ENCODE data around the gene MAP3K5. TPM values are rescaled to one million over a fixed set of nuclear protein-coding genes. Genes with fewer than 3 reads are reported as not detected.

Gene MAP3K5
- total and polyA plus RNA-seq, 9 of the 15 experiments (the other 6 are each of a cell fraction or from before 2014, with no cell fraction given): 2.2 to 13.0 (median 9.9) TPM

DNA sequence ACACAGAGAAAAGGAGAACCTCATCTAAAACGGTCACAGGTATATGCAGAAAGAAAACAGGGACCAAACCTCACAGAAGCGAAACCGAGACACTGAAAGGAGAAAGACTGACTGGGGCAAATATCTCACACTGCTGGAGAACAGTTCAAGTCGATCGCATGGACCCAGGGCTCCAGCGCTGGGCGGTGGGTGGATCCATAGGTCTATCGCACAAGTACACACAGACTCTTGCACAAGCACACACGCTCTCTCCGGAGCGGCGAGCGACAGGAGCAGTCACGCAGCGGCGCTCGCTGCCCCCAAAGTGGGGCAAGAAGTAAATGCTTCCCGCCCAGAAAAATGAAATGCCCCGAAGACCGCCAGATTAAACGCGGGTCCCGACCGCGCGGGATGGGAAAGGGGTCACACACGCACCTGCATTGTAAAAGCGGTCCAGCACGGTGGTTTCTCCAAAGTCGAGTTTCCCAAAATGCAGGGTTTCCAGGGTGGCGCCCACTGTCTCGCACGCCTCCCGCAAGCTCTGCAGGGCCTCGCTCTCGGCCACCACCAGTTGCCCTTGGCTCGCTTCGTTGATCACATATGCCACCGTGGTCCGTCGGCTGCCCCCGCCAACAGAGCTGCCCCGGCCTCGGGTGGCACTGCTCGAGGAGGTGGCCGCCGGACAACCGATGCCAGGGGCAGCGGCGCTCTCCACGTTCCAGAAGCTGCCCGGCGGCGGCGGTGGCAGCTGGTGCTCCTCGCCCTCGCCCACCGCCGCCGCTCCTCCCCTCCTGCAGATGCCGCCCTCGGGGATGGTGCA is 782 bp downstream of the MAP3K5 start (continued):
- TF ChIP-seq, protein P1, sequence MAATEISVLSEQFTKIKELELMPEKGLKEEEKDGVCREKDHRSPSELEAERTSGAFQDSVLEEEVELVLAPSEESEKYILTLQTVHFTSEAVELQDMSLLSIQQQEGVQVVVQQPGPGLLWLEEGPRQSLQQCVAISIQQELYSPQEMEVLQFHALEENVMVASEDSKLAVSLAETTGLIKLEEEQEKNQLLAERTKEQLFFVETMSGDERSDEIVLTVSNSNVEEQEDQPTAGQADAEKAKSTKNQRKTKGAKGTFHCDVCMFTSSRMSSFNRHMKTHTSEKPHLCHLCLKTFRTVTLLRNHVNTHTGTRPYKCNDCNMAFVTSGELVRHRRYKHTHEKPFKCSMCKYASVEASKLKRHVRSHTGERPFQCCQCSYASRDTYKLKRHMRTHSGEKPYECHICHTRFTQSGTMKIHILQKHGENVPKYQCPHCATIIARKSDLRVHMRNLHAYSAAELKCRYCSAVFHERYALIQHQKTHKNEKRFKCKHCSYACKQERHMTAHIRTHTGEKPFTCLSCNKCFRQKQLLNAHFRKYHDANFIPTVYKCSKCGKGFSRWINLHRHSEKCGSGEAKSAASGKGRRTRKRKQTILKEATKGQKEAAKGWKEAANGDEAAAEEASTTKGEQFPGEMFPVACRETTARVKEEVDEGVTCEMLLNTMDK (IDR thresholded peaks at IDR 0.05; ENCODE audit: borderline replicate concordance, insufficient read depth, low read depth, low read length, poor library complexity, severe bottlenecking): no peak
- TF ChIP-seq ZNF699 (CRISPR knock-in tag; IDR thresholded peaks at IDR 0.05; ENCODE audit: insufficient replicate concordance): no peak
- TF ChIP-seq KLF13 (tag; IDR thresholded peaks at IDR 0.05; ENCODE audit: borderline replicate concordance, low read depth): no peak
- no peak for TF ChIP-seq ZNF444 (CRISPR knock-in tag; IDR thresholded peaks at IDR 0.05)
- TF ChIP-seq LEF1 (IDR thresholded peaks at IDR 0.05): no peak
- TF ChIP-seq KDM2B (CRISPR knock-in tag; IDR thresholded peaks at IDR 0.05): no peak
- TF ChIP-seq MCM7 (IDR thresholded peaks at IDR 0.05): no peak
- TF ChIP-seq CHD2 (IDR thresholded peaks at IDR 0.05; ENCODE audit: low read depth, low read length): no peak
- TF ChIP-seq MBD2 (IDR thresholded peaks at IDR 0.05; ENCODE audit: borderline replicate concordance, low read depth): no peak
- TF ChIP-seq NCOA2 (IDR thresholded peaks at IDR 0.05; ENCODE audit: partially characterized antibody in 2 of 2): no peak
- TF ChIP-seq MECOM (CRISPR knock-in tag; IDR thresholded peaks at IDR 0.05): no peak
- TF ChIP-seq, protein P2, sequence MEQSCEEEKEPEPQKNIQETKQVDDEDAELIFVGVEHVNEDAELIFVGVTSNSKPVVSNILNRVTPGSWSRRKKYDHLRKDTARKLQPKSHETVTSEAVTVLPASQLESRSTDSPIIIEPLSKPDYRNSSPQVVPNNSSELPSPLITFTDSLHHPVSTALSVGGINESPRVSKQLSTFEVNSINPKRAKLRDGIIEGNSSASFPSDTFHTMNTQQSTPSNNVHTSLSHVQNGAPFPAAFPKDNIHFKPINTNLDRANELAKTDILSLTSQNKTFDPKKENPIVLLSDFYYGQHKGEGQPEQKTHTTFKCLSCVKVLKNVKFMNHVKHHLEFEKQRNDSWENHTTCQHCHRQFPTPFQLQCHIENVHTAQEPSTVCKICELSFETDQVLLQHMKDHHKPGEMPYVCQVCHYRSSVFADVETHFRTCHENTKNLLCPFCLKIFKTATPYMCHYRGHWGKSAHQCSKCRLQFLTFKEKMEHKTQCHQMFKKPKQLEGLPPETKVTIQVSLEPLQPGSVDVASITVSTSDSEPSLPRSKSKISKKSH (CRISPR knock-in tag; IDR thresholded peaks at IDR 0.05): no peak
- no peak for TF ChIP-seq PPARD (CRISPR knock-in tag; IDR thresholded peaks at IDR 0.05)
- no peak for TF ChIP-seq FOXJ2 (tag; IDR thresholded peaks at IDR 0.05)
- no peak for TF ChIP-seq TCFL5 (CRISPR knock-in tag; conservative IDR thresholded peaks at IDR 0.05)
- TF ChIP-seq, protein P3, sequence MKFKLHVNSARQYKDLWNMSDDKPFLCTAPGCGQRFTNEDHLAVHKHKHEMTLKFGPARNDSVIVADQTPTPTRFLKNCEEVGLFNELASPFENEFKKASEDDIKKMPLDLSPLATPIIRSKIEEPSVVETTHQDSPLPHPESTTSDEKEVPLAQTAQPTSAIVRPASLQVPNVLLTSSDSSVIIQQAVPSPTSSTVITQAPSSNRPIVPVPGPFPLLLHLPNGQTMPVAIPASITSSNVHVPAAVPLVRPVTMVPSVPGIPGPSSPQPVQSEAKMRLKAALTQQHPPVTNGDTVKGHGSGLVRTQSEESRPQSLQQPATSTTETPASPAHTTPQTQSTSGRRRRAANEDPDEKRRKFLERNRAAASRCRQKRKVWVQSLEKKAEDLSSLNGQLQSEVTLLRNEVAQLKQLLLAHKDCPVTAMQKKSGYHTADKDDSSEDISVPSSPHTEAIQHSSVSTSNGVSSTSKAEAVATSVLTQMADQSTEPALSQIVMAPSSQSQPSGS (CRISPR knock-in tag; IDR thresholded peaks at IDR 0.05): no peak
- TF ChIP-seq DMBX1 (CRISPR knock-in tag; IDR thresholded peaks at IDR 0.05; ENCODE audit: borderline replicate concordance): peak; percentile 49; the same call in 1 of the 2 replicates
- TF ChIP-seq ZNF780A (CRISPR knock-in tag; IDR thresholded peaks at IDR 0.05): no peak
- TF ChIP-seq HEY1 (CRISPR knock-in tag; IDR thresholded peaks at IDR 0.05; ENCODE audit: borderline replicate concordance): no peak
- TF ChIP-seq ZNF124 (CRISPR knock-in tag; IDR thresholded peaks at IDR 0.05): no peak
- 0 out of 2 replicates have a peak, but pooled peaks have one; percentile 59 for TF ChIP-seq FOXP1 (CRISPR knock-in tag; IDR thresholded peaks at IDR 0.05)
- no peak for TF ChIP-seq TCF7 (IDR thresholded peaks at IDR 0.05; ENCODE audit: borderline replicate concordance)
- TF ChIP-seq ZNF12 (CRISPR knock-in tag; IDR thresholded peaks at IDR 0.05): no peak; the same call in 1 of the 2 replicates
- no peak for TF ChIP-seq SIX5 (IDR thresholded peaks at IDR 0.05; ENCODE audit: borderline replicate concordance in 1 of 2, insufficient read depth in 1 of 2, low read depth in 1 of 2, low read length in 2 of 2)
- no peak for TF ChIP-seq HNRNPK (IDR thresholded peaks at IDR 0.05; ENCODE audit: low read depth, low read length, poor library complexity, severe bottlenecking)
